Inferior parietal cortex (tissue), 1 donor: ENCODE results near the gene DNAI7.

Experiments
- DNase-seq: peaks from one replicate; pipeline ENCODE4 v3.0.0-alpha.2; 2016; ENCODE audit errors: extremely low spot score

DNAI7 gene

DNA sequence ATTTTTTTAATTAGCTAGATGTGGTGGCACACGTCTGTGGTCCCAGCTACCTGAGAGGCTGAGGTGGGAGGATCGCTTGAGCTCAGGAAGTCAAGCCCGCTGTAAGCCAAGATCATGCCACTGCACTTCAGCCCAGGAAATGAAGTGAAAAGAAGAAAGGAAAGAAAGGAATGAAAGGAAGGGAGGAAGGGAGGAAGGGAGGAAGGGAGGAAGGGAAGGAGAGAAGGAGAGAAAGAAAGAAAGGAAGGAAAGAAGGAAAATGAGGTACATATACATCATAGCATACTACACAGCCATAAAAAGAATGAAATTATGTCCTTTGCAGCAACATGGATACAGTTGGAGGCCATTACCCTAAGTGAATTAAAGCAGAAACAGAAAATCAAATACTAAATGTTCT is 12.2 kb downstream of the DNAI7 start:
- DNase-seq: no peak

DNA sequence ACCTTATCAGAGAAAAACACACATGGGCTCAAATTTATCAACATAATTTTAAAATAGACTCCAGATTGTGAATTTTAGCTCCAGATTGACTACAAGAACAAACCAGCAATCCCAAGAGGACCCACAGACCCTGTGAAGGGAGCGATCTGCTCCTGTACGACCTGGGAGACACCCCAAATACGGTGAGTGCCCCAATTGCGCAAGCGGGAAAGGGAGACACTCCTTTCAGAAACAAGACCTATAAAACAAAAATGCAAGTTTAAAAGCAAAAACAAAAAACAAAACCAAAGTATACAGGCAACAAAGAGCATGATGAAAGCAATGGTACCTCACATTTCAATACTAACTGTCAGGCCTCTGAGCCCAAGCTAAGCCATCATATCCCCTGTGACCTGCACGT is 32.1 kb downstream of the DNAI7 start:
- DNase-seq: no peak

DNA sequence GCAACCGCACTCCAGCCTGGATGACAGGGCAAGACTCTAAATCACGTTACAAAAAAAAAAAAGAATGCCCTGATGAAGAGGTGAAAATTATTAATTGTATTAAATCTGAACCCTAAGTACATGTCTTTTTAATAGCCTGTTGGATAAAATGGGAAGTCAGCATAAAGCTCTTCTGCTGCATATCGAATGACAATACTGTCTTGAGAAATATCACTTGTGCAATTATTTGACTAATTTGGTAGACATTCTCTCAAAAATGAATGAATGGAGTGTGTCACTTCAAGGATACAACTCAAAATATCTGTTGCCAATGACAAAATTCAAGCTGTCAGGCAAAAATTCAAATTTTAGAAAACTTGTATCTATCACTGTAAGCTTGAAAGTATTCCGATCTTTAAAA is 38.9 kb downstream of the DNAI7 start:
- DNase-seq: no peak

DNA sequence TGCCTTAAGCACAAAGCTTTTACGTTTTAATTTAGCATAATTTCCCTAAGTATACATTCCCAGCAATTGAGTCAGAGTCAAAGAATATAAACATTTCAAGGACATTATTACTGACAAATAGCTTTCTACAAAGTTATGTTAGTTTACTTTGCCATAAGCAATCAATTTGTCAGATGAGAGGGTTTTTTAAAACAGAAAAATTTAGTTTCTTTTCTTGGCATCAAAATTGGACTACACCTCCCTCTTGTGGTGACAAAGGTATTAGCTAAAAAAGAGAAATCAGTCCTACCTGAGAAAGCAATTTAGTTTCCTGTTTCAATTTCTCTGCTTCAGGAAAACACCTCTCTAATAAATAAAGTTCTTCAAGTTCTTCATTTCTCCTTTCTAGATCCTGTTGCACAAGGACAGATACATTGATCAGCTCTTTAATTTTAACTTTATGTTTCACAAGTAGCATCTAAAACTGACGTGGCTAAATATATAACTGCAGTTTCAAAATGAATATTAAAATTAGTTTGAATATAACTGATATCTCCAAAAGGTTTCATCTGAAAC is 39.9 kb downstream of the DNAI7 start:
- DNase-seq: peak; percentile 51

DNA sequence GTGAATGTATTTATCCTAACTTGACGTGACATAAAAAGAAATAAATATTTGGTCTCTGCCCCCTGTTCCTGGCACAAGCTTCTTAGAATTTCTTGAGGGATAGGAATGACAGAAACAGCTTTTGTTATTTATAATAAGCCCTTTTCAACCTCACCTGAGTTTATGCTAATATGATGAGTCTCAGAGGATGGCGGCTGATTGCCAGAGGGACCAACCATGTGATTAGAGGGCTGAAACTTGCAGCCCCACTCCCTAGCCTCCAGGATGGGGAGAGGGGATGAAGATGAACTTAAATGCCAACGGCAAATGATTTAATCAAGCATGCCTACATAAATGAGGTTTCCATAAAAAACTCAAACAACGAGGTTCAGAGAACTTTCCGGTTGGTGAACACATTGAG is 42.9 kb downstream of the DNAI7 start:
- no peak for DNase-seq

DNA sequence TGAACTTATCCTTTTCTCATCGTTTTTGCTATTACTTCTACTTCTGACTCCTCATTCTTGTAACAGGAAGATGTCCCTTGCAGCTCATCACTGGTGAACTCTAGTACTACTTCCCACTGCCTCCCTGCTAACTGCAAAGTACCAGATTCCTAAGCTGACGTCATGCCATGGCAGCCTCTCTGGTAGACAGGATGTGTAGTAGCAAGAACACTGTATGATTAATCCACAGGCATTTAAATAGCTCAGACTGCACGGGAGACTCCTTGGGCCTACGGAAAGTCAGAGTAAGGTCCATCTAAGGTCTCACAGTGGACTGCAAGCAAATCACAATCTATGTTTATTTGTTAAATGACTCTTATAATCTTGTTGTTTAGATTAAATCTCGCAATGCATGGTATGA is 43.5 kb downstream of the DNAI7 start:
- peak; percentile 29 for DNase-seq

DNA sequence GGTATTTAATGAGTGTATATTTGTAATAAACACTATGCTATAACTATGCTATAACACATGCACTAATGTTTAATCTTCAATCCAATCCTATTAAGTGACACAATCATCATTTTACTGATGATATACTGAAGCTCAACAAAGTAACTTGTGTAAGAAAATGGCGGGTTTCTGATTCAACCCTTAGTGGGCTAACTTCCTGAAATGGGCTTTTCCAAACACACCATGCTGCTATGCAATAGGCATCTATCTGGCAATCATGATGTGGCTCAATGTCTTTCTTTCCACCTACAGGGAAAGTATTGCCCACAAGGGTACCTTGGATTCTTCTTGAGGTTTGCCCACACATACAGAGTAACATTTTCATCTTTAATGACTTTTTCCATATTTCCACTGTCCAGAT is 48.3 kb downstream of the DNAI7 start:
- no peak for DNase-seq

DNA sequence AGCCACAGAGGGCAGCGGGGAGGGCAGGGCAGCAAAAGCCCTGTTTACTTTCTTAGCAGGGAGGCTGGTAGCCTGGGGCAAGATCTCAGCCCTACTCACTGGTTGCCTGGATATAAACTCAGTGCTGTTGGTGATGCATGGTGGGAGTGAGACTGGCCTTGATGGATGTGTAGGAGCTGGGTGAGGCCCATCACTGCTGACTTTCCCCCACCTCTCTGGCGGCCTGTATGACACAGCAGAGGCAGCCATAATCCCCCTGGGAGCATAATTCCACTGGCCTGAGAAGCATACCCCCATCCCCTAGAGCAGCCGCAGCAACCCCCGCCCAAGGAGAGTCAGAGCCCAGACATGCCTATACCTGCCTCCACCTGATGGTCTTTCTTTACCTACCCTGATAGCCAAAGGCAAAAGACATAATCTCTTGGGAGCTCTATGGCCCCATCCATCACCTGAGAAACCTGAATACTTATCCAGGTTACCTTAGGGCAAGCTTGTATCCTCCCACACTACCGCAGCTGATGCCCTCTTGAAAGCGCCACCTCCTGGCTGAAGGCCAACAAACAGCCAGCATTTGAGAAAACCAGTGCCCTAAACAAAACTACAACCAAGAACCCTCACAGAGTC is 59.3 kb downstream of the DNAI7 start:
- no peak for DNase-seq

DNA sequence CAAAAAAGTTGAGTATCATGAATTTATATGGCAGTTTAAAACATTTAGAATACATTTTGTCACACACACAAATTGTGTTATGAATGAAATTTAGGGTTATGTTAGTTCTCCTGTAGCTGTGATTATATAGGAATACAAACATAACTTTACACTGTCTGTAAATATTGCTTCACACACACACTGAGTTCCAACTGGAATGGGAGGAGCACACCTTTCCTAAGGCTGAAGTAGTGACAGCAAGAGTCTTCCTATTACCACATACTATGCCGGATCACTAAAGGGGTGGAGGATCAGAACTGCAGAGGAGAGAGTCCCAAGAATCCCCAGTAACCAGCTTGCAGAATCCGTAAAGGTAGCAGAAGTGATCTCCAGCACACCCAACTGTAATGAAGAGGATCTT is 63.7 kb downstream of the DNAI7 start:
- no peak for DNase-seq

DNA sequence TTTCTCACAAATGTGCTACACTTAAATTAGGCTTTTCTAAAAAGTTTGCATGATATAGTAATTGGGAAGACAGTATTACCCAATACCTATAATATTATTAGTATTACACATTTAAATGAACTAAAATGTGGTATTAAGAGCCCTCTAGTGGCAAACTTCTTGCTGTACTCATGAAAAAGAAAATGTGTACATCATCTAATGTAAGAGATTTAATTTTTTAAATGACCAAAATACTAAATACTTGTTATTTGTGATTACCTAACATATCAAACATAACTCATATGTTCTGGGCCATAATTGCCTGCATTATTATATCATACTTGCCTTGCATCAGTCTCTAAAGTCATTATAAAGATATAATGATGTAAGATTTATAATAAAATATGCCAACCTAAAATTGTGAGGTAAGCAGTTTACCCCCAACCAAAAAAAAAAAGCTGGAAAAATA is 64.2 kb downstream of the DNAI7 start:
- DNase-seq: peak; percentile 68

DNA sequence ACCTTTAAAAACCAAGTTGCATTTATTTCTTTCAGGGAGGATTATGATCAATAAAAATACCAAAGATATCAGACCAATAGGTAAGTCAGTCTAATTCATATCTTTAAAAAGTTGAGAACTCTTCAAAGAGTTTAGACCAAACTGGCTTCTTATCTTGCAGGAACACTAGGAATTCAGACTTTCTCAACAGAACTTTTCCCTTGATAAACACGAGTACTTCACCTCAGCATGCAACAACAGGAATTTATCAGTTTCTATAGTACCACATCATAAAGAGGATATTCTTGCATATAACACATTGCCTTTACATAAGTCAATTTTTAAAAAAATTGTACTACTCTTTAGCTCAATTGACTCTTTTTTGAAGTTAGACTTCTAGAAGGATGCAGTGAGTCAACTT is 68.2 kb downstream of the DNAI7 start:
- no peak for DNase-seq

DNA sequence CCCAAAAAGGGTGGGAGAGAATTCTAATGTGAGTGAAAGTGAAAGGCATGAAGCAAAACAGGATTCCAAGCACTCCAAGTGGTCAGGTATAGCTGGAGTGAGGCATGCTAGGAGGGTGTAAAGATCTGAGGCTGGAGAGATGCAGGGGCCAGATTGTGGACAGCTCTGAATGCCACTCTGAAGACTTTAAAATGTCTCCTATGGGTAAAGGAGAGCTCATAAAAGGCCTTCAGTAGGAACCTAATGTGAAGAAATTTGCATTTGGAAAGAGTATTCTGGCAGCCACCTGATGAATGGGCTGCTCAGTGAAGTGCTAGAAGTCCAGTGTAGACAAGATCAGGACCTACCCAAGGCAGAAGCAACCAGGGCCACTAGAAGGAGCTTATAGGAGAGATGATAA is 68.9 kb downstream of the DNAI7 start:
- no peak for DNase-seq

DNA sequence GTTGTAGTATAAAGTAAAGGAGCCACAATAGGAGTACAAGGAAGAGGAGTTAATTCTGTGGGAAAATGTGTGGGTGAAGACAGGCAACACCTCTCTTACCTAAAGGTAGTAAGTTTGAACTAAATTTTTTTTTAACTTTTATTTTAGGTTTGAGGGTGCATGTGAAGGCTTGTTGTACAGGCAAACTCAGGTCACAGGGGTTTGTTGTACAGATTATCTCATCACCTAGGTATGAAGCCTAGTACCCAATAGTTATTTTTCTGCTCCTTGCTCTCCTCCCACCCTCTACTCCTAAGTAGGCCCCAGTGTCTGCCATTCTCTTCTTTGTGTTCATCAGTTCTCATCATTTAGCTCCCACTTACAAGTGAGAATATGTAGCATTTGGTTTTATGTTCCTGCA is 70.5 kb downstream of the DNAI7 start:
- no peak for DNase-seq

DNA sequence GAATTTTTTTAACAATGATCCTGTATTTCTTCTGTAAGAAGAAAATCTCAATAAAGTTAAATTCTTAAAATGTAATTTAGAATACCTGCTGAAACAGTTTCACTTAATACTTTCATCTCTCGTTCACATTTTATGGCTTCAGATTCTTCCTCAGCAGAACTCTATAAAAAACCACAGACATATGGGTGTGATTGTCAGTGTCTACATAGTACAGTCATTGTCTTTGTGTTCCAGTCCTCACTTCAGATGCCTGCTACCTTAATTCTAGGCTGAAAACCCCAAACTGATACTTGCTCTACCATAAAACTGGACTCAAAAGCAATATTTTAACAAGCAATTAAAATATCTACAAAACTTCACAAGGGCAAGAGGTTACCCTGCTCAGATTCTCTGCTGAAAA is 71.8 kb downstream of the DNAI7 start:
- DNase-seq: no peak

DNA sequence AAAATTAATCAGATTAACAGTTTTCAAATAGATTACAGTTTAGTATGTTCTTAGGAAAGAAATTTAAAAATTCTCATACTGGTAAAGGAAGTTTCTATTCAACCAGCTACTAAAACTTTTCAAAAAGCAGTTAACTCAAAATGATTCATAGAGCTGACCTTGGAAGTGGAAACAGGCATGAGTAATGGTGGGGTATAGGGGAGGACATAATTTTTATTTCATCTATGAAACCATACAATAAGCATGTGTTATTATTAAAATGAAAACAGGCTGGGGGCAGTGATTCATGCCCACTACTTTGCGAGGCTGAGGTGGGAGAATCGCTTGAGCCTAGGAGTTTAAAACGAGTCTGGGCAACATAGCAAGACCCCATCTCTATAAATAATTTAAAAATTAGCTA is 73.0 kb downstream of the DNAI7 start:
- no peak for DNase-seq

DNA sequence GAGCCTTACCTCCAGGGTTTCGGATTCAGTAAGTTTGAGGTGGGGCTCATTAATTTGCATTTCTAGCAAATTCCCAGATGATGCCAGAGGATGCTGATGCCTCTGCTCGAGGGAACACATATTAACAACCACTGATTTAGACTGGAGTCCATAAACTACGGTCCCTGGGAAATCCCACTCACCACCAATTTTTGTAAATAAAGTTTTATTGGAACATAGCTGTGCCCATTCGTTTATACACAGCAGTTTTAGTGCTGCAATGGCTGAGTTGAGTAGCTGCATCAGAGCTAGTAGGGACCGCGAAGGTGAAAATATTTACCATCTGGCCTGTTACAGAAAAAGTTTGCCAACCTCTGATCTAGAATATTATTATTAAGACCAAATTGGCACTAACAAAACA is 73.8 kb downstream of the DNAI7 start:
- DNase-seq: no peak

DNA sequence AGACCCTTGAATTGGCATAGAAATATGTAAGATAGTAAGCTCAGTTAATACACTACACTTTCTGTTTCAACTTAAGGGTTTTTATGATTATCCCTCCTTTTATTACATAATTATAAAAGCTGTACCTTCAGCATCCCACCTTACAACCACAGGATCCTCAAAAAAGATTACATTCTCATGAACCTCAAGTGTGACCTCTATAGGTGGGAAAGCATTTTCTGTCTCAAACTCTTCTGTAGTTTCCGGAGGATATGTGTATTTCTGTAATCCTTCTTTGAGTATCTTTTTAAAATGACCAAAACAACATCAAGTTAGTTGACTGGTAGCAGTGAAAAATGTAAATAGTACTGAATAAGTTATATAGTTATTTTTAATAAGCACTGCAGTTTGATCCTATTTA is 75.9 kb downstream of the DNAI7 start:
- DNase-seq: no peak

DNA sequence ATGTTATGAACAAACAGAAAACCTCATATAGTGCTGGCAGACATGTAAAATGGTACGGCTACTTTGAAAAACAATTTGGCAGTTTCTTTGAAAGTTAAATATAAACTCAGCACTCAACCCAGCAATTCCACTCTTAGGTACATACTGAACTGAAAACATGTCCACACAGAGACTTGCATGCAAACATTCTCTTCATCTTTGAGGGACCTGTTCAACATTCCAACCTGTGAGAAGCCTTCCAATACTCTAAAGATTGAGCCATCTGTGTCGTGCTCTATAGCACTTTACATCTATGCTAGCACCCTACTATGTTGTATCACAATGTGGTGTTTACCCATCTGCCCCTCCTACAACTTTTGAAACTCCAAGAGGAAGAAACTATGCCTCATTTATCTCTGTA is 79.3 kb downstream of the DNAI7 start:
- DNase-seq: no peak

DNA sequence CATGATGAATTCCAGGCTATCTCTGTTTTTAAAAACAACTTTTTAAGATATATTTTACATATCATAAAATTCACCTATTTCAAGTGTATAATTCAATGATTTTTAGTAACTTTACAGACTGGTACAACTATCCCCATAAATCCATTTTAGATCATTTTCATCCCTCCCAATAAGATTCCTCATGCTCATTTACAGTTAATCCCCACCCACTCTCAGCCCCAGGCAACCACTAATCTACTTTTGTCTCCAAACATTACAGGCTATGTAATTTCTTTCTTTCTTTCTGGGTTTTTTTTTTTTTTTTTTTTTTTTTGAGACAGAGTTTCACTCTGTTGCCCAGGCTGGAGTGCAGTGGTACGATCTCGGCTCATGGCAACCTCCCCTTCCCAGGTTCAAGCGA is 81.3 kb downstream of the DNAI7 start:
- no peak for DNase-seq

DNA sequence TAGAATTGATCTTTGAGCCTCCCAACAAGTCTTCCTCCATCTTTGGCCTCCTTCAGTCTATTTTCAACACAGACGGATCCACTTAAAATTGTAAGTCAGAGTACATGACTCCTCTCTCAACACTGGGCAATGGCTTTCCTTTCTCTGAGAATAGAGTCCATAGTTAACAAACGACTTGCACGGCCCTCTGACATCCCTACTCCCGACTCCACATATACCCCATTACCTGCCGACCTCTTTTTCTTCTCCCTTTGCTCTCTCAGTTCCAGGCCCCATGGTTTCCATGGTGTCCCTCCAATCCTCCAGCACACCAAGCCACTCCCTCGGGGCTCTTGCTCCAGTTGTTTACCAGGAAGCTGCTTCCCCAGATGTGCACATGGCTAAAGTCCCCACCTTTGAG is 84.7 kb downstream of the DNAI7 start:
- DNase-seq: no peak

DNA sequence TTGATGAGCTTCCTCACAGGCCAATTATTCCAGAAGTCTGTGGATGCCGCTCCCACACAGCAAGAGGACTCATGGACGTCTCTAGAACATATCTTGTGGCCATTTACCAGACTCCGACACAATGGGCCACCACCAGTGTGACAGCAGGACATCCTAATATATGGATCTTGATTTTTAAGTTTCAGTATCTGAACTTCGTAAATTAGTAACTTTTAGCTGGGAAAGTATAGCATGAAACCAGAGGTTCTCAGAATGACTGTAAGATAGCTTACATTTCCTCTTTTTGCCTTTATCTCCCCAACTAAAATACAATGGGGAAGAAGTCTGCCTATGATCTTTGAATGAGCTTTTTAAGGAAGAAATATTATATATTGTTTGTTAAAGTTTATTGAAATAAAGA is 87.0 kb downstream of the DNAI7 start:
- no peak for DNase-seq

DNA sequence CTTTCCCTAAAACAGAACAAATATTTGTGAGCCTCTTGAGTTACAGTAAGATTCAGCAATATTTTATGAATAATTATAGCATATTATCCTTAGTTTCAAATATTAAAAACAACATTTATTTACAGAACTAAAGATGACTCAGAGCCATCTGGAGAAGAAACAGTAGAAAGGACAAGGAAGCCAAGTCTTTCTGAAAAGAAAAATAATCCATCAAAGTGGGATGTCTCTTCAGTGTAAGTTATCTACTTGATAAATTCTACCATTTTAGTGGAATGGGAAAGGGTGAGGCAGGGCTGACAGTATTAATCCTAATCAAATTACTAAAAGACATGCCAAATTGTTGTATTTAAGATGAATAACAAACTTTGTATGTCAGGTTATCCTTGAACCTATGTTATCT is 88.1 kb downstream of the DNAI7 start:
- no peak for DNase-seq

DNA sequence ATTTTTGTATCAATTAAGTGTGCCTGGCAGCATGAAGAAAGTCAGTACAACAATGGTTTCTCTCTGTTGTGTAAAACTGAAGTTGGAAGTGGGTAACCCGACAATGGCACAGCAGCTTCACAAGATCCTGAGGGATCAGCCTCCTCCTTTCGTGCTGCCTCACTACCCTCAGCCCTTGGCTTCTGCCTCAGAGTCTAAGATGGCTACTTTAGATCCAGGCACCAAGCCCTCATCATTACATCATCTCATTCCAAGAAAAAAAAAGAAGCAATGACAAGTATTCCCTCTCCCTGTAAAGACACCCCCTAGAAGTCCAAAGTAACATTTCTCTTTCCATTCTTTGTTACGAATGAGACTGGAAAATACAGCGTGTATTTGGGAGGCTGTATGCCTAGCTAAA is 92.6 kb downstream of the DNAI7 start:
- DNase-seq: no peak

DNA sequence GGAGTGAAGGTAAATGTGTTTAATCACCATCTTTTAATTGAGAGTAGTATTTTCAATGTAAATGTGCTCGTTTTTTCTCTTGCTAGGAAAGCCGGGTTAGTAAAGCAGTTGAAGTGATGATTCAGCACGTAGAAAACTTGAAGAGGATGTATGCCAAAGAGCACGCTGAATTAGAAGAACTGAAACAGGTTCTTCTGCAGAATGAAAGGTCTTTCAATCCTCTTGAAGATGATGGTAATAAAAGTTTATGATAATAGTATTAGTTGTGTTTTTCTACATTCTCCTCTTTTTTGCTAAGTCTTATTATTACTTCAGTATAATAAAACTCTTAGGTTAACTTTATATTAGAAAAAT is 93.9 kb downstream of the DNAI7 start:
- no peak for DNase-seq
